KOPT-K1 (cell line): ENCODE results near the gene SRM.
"Not testable (repeated sequence)": the region's sequence is repeated elsewhere in the genome, so short reads cannot be mapped to it uniquely, and the experiment has no call there.

ENCODE experiments used
- H3K27ac ChIP-seq: fragments of 200-600 bp; sonication (generic); 2 replicates; pipeline ENCODE4 v1.5.1; 2016; ENCODE audit warnings: antibody characterized with exemption, mild to moderate bottlenecking, low read depth, low read length; ENCODE audit not compliant: poor library complexity, severe bottlenecking
- H3K36me3 ChIP-seq: fragments of 200-600 bp; sonication (generic); 2 replicates; pipeline ENCODE4 v1.5.1; 2017; ENCODE audit warnings: antibody characterized with exemption, mild to moderate bottlenecking, low read length, moderate library complexity; ENCODE audit not compliant: insufficient read depth
- H3K9me3 ChIP-seq: fragments of 200-600 bp; sonication (generic); 2 replicates; pipeline ENCODE4 v1.5.1; 2017; ENCODE audit warnings: antibody characterized with exemption, low read length, mild to moderate bottlenecking; ENCODE audit not compliant: insufficient read depth, poor library complexity, severe bottlenecking

SRM gene

DNA sequence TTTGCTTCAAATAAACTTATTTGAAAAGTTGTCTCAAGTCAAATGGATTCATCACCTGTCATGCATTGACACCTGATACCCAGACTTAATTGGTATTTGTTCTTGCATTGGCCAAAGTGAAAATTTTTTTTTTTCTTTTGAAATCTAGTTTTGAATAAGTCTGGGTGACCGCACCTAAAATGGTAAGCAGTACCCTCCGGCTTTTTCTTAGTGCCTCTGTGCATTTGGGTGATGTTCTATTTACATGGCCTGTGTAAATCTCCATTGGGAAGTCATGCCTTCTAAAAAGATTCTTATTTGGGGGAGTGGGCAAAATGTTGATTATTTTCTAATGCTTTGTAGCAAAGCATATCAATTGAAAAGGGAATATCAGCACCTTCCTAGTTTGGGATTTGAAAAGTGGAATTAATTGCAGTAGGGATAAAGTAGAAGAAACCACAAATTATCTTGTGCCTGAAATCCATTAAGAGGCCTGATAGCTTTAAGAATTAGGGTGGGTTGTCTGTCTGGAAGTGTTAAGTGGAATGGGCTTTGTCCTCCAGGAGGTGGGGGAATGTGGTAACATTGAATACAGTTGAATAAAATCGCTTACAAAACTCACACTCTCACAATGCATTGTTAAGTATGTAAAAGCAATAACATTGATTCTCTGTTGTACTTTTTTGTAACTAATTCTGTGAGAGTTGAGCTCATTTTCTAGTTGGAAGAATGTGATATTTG lies 35.5 kb downstream of the SRM start:
- H3K36me3 ChIP-seq, result peaks cover 90% of the 10 kb centered on the region
- H3K27ac ChIP-seq, result no peak overlapping the region
- no peaks in the 10 kb centered on the region for H3K9me3 ChIP-seq

DNA sequence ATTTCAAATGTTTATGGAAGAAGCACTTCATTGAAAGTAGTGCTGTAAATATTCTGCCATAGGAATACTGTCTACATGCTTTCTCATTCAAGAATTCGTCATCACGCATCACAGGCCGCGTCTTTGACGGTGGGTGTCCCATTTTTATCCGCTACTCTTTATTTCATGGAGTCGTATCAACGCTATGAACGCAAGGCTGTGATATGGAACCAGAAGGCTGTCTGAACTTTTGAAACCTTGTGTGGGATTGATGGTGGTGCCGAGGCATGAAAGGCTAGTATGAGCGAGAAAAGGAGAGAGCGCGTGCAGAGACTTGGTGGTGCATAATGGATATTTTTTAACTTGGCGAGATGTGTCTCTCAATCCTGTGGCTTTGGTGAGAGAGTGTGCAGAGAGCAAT lies 36.6 kb downstream of the SRM start:
- Histone ChIP-seq H3K36me3 (peaks cover 99% of the 10 kb centered on the region), H3K27ac (no peak overlapping the region)

GRCh38 chr1:11019971-11020370 lies 39.8 kb downstream of the SRM start:
- Histone ChIP-seq H3K36me3 (peaks cover 100% of the 10 kb centered on the region), H3K9me3 (no peaks in the 10 kb centered on the region), H3K27ac (no peak overlapping the region)

More for the DNA sequence above, 36.6 kb downstream of the SRM start:
- no peaks in the 10 kb centered on the region for H3K9me3 ChIP-seq

DNA sequence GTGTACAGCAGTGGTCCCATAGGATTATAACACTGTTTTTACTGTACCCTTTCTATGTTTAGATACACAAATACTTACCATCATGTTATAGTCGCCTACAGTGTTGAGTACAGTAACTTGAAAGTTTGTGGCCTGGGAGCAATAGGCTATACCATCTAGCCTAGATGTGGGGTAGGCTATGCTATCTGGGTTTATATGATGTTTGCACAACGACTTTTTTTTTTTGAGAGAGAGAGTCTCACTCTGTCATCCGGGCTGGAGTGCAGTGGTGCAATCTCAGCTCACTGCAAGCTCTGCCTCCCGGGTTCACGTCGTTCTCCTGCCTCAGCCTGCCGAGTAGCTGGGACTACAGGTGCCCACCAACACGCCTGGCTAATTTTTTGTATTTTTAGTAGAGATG lies 40.5 kb downstream of the SRM start:
- H3K27ac ChIP-seq, H3K9me3 ChIP-seq: not testable (repeated sequence)
- H3K36me3 ChIP-seq, result peaks cover 100% of the 10 kb centered on the region

GRCh38 chr1:11013160-11013531 lies 46.7 kb downstream of the SRM start:
- H3K27ac ChIP-seq, result peak overlapping the region; percentile 96
- no peaks in the 10 kb centered on the region for H3K9me3 ChIP-seq
- peaks cover 51% of the 10 kb centered on the region for H3K36me3 ChIP-seq

DNA sequence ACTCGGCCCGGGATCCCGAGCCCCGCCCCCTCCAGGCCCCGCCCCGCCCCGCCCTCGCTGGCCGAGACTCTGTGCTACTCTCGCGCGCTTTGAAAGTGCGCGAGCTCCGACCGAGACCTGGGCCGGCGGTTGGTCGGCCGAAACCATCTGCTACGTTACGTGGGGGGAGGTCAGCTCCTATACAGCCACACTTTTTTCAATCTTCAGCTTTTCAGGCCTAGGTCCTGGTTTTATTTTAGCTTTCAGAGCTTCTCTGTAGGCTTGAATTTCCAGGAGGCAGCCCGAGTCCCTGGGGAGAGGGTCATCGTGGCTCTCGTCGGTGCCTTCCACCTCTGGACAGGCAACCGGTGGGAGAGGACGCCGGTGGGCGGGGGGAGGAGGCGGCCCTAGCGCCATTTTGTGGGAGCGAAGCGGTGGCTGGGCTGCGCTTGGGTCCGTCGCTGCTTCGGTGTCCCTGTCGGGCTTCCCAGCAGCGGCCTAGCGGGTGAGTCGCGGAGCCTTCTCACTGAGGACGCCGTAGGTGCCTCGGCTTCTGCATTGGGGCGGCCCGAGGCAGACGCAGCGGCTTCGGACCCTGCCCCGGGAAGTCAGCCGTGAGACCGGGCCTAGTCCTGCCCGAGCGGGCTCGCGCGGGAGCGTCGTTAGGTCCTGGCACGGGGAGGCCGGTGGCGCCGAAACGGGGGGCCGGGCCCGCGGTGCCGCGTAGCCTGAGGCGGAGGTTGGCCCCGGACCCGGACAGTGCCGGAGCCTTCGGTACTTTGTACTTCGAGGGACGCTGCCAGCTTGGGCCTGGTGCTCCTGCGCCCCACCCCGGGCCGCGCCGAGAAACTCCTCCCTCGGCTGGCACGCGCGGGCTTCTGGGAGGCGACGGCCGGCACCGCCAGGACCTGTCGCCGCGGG lies 47.3 kb downstream of the SRM start, which contains the start of gene TARDBP:
Gene TARDBP, plus strand, starts transcription at position 395 of the 900 bp plus-strand sequence. CDS start 1,074 bp downstream, outside the sequence.
- no peaks in the 10 kb centered on the region for H3K9me3 ChIP-seq
- H3K36me3 ChIP-seq, result peaks cover 44% of the 10 kb centered on the region
- H3K27ac ChIP-seq, result peak within 1 kb of the TSS; percentile 96
